Heart left ventricle (tissue), 16 donors: ENCODE results near the gene PREX1. TPM values are rescaled to one million over a fixed set of nuclear protein-coding genes. Genes with fewer than 3 reads are reported as not detected.
A peak's percentile ranks its signal among the peaks of the same experiment; 100 is the strongest.

Source experiments
- ATAC-seq, 4 donors: fragments of 200-7000 bp; cut with Tn5 transposase; one replicate each; pipeline ENCODE4 v1.9.1; 2020 to 2022; ENCODE audit warnings: moderate library complexity in 4 of 4, mild to moderate bottlenecking in 3 of 4, moderate number of reproducible peaks in 1 of 4
- DNase-seq, 5 donors: peaks; one replicate each; pipeline ENCODE4 v3.0.0-alpha.2; 2020
- H3K27ac ChIP-seq, 12 donors: fragments of 200-600 bp; sonication (generic) in 4 of 12; one replicate each; pipeline versions ENCODE4 v1.5.0 to v1.8.0; 2016 to 2022; ENCODE audit warnings: mild to moderate bottlenecking in 2 of 12
- H3K27me3 ChIP-seq, 9 donors: fragments of 200-600 bp; sonication (generic) in 2 of 9; one replicate each; pipeline versions ENCODE4 v1.5.1 to v1.8.0; 2016 to 2022; ENCODE audit warnings: mild to moderate bottlenecking in 3 of 9
- H3K36me3 ChIP-seq, 9 donors: fragments of 200-600 bp; sonication (generic) in 2 of 9; one replicate each; pipeline versions ENCODE4 v1.5.0 to v1.8.0; 2018 to 2022; ENCODE audit warnings: mild to moderate bottlenecking in 2 of 9
- H3K4me1 ChIP-seq, 12 donors: fragments of 200-600 bp; sonication (generic) in 4 of 12; one replicate each; pipeline versions ENCODE4 v1.5.0 to v1.8.0; 2016 to 2022; ENCODE audit warnings: mild to moderate bottlenecking in 3 of 12
- H3K4me3 ChIP-seq, 12 donors: fragments of 200-600 bp; sonication (generic) in 4 of 12; one replicate each; pipeline versions ENCODE4 v1.5.0 to v1.8.0; 2017 to 2022; ENCODE audit warnings: mild to moderate bottlenecking in 9 of 12, moderate library complexity in 4 of 12
- H3K9me3 ChIP-seq, 12 donors: fragments of 200-600 bp; sonication (generic) in 4 of 12; one replicate each; pipeline versions ENCODE4 v1.5.0 to v1.8.0; 2016 to 2022; ENCODE audit warnings: mild to moderate bottlenecking in 1 of 12
- POLR2A ChIP-seq, 2 donors: fragments of 450-650 bp; IDR thresholded peaks; one replicate each; pipeline ENCODE4 v1.6.1; 2017; ENCODE audit warnings: antibody characterized with exemption in 2 of 2, mild to moderate bottlenecking in 2 of 2, moderate library complexity in 2 of 2
- WGBS, 4 donors: extraction: QIAGEN DNeasy Blood & Tissue Kit in 2 of 4; methylation state at CpG; one replicate each; pipeline versions ENCODE4 v1.1.5 to v1.1.7; 2013 to 2018; 5-methylcytosine and 5-hydroxymethylcytosine counted together
- intact Hi-C, 10 donors: fragments of 100-400 bp; cut with DNase I; formaldehyde crosslinking; loops; one replicate each; pipeline versions ENCODE4 v1.11.1 to v1.14.2; 2022
- polyA plus RNA-seq, 2 donors: library from polyadenylated mRNA; stranded (reverse); fragments of 200-250 nt; gene quantifications; one replicate each; pipeline ENCODE4 v1.2.3, GENCODE V29; 2013
- total RNA-seq, 9 donors: library from RNA; depleted of rRNA in 2 of 9; stranded (reverse); fragments of >200 nt in 2 of 9; fragmentation: NEBNext Ultra II Directional in 3 of 9; extraction: Animal tissue kit (Norgen Biotek cat#: 25700) in 3 of 9; gene quantifications; one replicate each; pipeline versions ENCODE4 v1.1.0 to v1.2.4, GENCODE V29; 2016 to 2023
- TF ChIP-seq, protein P1 (sequence below), 12 donors: fragments of 200-600 bp; sonication (generic) in 4 of 12; IDR thresholded peaks; one replicate each; pipeline versions ENCODE4 v1.5.0 to v1.8.0; 2018 to 2022; ENCODE audit warnings: antibody characterized with exemption in 12 of 12, mild to moderate bottlenecking in 5 of 12
- donor health status: ischemic (EF 13 %, LVEDD 7.1; RV severe dilation, severe dysfunction).
- donor health status: healthy with polysubstance abuse.
- donor health status: DM: no; HTN: yes; CAD: no.
- donor health status: DM: no; HTN: no; CAD: no.
- donor health status: ischemic (EF 25% LVEDD 6.9; RV normal size, moderate dysfunction).
- donor health status: ischemic (EF 25% LVEDD 5.7; RV mildly dilated, moderate dysfunction).
- donor health status: healthy.
- donor health status: DM: yes; HTN: yes; CAD: no.
- donor health status: ischemic (EF 35%, LVEDD 5.7; RV mildly dilated, moderate dysfunction).
- donor health status: nonischemic (EF 11% LVEDD 7.7; RV severe dilation, severe dysfunction).
- donor health status: DM: yes; HTN: yes; CAD: no.
- donor health status: PGD.
- donor health status: ischemic (EF 29% LVEDD 5.4; RV normal size, mild dysfunction).
- donor health status: nonischemic (EF 23%, LVEDD 6.1; RV moderate dilation, normal function).

PREX1 gene
- total and polyA plus RNA-seq, 11 donors = 7.2 to 41.5 (median 11.9) TPM

DNA sequence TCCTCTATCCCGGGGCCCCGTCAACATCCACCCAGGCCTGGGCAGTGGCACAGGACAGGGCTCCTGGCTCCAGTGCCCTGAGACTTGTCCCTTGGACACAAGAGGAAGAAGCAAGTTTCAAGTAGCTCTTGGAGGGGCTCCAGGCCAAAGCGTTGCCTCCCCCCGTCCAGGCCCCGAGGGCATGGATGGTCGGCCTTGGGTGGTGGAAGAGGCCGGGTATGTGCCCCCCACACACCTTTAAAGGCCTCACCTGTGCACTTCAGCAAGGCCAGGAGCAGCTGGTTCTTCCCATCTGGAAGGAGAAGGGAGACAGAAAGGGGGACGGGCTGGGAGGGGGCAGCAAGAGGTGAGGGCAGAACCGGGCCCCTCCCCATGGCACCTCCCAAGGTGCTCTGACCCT lies 190.3 kb downstream of the PREX1 start:
- DNase-seq (no peak), ATAC-seq (no peak)
- Histone ChIP-seq H3K4me1 (no peaks in the 10 kb centered on the region), H3K27ac (no peak overlapping the region), H3K9me3 (no peaks in the 10 kb centered on the region), H3K27me3 (no peaks in the 10 kb centered on the region), H3K36me3 (peaks cover 0 to 92% (median 33%) of the 10 kb centered on the region in 9 donors), H3K4me3 (no peak overlapping the region)
- 93 to 99% (median 94%) methylated on average over 9 of the region's 9 CpGs for WGBS, 4 donors
- intact Hi-C loops = loop anchor here in 1 of 10 donors (5.0 kb wide), 1 partner anchor 270 kb away; no protein-coding TSS in a partner anchor
- no peak for TF ChIP-seq POLR2A (IDR thresholded peaks at IDR 0.05)
- TF ChIP-seq, protein P1, sequence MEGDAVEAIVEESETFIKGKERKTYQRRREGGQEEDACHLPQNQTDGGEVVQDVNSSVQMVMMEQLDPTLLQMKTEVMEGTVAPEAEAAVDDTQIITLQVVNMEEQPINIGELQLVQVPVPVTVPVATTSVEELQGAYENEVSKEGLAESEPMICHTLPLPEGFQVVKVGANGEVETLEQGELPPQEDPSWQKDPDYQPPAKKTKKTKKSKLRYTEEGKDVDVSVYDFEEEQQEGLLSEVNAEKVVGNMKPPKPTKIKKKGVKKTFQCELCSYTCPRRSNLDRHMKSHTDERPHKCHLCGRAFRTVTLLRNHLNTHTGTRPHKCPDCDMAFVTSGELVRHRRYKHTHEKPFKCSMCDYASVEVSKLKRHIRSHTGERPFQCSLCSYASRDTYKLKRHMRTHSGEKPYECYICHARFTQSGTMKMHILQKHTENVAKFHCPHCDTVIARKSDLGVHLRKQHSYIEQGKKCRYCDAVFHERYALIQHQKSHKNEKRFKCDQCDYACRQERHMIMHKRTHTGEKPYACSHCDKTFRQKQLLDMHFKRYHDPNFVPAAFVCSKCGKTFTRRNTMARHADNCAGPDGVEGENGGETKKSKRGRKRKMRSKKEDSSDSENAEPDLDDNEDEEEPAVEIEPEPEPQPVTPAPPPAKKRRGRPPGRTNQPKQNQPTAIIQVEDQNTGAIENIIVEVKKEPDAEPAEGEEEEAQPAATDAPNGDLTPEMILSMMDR (IDR thresholded peaks at IDR 0.05) = no peak

DNA sequence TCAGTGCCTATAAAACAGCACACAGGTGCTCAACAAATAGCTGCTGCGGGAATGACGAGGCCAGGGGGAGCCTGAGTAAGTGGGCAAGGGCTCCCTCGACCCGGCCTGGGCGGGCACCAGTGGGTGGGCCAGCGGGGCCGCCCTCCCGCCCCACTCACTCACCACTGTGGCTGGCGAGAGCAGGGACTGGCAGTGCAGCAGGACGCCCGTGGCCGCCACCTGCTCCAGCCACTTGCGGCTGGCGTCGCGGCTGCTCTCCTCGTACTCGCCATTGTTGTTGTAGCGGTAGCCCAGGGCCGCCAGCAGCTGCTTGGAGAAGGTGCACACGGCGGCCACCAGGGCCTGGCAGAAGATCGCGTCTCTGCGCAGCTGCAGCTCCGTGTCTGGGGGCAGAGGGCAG lies 191.5 kb downstream of the PREX1 start:
- Histone ChIP-seq H3K4me1 (no peaks in the 10 kb centered on the region), H3K27ac (no peak overlapping the region), H3K27me3 (no peaks in the 10 kb centered on the region), H3K9me3 (no peaks in the 10 kb centered on the region), H3K4me3 (no peak overlapping the region), H3K36me3 (peaks cover 0 to 95% (median 35%) of the 10 kb centered on the region in 9 donors)
- DNase-seq (peak in 2 of 5 donors; percentile 13 to 24), ATAC-seq (no peak)
- TF ChIP-seq, protein P1 (IDR thresholded peaks at IDR 0.05) = no peak
- TF ChIP-seq POLR2A (IDR thresholded peaks at IDR 0.05) = no peak
- intact Hi-C loops = loop anchor here in 1 of 10 donors (5.0 kb wide), 1 partner anchor 271 kb away; no protein-coding TSS in a partner anchor
- WGBS, 4 donors = 91 to 97% (median 96%) methylated on average over 17 to 26 of the region's 26 CpGs

GRCh38 chr20:48635791-48636267 lies 192.0 kb downstream of the PREX1 start:
- Histone ChIP-seq H3K9me3 (no peaks in the 10 kb centered on the region), H3K4me3 (no peak overlapping the region), H3K4me1 (no peaks in the 10 kb centered on the region), H3K27me3 (no peaks in the 10 kb centered on the region), H3K36me3 (peaks cover 0 to 95% (median 33%) of the 10 kb centered on the region in 9 donors), H3K27ac (no peak overlapping the region)
- DNase-seq = peak; percentile 37 to 79 (median 48)
- ATAC-seq = peak; percentile 33 to 77 (median 58)
- 13 to 50% (median 32%) methylated on average over 1 to 5 of the region's 5 CpGs for WGBS, 4 donors
- intact Hi-C loops = loop anchor here in 1 of 10 donors (5.0 kb wide), 1 partner anchor 271 kb away; no protein-coding TSS in a partner anchor
- TF ChIP-seq, protein P1 (IDR thresholded peaks at IDR 0.05) = peak; percentile 57 to 85 (median 72)
- no peak for TF ChIP-seq POLR2A (IDR thresholded peaks at IDR 0.05)

DNA sequence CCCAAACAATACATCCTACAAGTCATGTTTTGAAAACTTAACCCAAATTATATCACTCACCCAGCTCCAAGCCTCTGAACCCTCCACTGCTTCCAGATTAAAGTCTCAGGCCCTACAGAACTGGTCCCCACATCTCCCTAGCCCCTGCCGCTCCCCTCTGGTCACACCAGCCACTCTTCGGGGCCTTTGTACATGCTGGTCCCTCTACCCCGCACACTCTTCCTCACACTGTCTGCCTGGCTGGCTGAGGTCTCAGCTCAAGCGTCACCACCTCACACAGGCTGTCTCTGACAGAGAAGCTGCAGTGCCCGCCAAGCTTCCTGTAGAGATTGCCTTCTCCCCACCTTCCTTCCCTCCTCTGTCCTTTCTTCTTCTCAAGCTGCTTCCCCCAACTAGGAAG lies 192.4 kb downstream of the PREX1 start:
- no peak overlapping the region for H3K27ac ChIP-seq
- no peaks in the 10 kb centered on the region for H3K9me3 ChIP-seq
- ATAC-seq = no peak
- no peaks in the 10 kb centered on the region for H3K27me3 ChIP-seq
- intact Hi-C loops = loop anchor here in 1 of 10 donors (5.0 kb wide), 1 partner anchor 272 kb away; no protein-coding TSS in a partner anchor
- H3K36me3 ChIP-seq = peaks cover 0 to 97% (median 32%) of the 10 kb centered on the region in 9 donors
- DNase-seq = peak in 2 of 5 donors; percentile 8 to 10
- WGBS, 4 donors = 94 to 98% (median 96%) methylated on average over 5 of the region's 5 CpGs
- TF ChIP-seq POLR2A (IDR thresholded peaks at IDR 0.05) = no peak
- TF ChIP-seq, protein P1 (IDR thresholded peaks at IDR 0.05) = no peak
- H3K4me1 ChIP-seq = no peaks in the 10 kb centered on the region
- H3K4me3 ChIP-seq = no peak overlapping the region
